DND-41 (cell line): Measurements from ENCODE around the gene CHI3L2.

Source experiments
- ATAC-seq: fragments of 200-7000 bp; cut with Tn5 transposase; 3 replicates; pipeline ENCODE4 v1.9.1; 2021; ENCODE audit warnings: low read depth; ENCODE audit not compliant: insufficient read depth
- DNase-seq: peaks from one replicate; pipeline ENCODE4 v3.0.0-alpha.2; 2020
- H2AFZ ChIP-seq: 2 replicates; pipeline ENCODE4 v1.6.0; 2012; ENCODE audit warnings: low read depth, low read length
- H3K27ac ChIP-seq: 2 replicates; pipeline ENCODE4 v1.5.1; 2012; ENCODE audit warnings: low read length, inconsistent platforms
- H3K27me3 ChIP-seq: fragments of 200-600 bp; sonication (generic); 2 replicates; pipeline ENCODE4 v1.6.0; 2012; ENCODE audit warnings: low read length, mild to moderate bottlenecking, inconsistent platforms; ENCODE audit not compliant: insufficient read depth, poor library complexity
- H3K36me3 ChIP-seq: 2 replicates; pipeline ENCODE4 v1.5.1; 2012; ENCODE audit warnings: low read length, inconsistent platforms; ENCODE audit not compliant: insufficient read depth
- H3K4me1 ChIP-seq: 2 replicates; pipeline ENCODE4 v1.5.1; 2012; ENCODE audit warnings: mild to moderate bottlenecking, low read length; ENCODE audit not compliant: insufficient read depth
- H3K4me2 ChIP-seq: 2 replicates; pipeline ENCODE4 v1.6.0; 2012; ENCODE audit warnings: mild to moderate bottlenecking, moderate library complexity, low read length, inconsistent platforms; ENCODE audit not compliant: insufficient read depth
- H3K4me3 ChIP-seq, 2 experiments: fragments of 200-600 bp in 1 of 2; shearing (Covaris generic) in 1 of 2; 2 replicates each; pipeline ENCODE4 v1.5.1; 2012 to 2016; ENCODE audit warnings: inconsistent platforms in 2 of 2, low read length in 2 of 2, mild to moderate bottlenecking in 2 of 2, low read depth in 1 of 2, moderate library complexity in 1 of 2
- H3K79me2 ChIP-seq: 2 replicates; pipeline ENCODE4 v1.6.0; 2012; ENCODE audit warnings: low read length, inconsistent platforms; ENCODE audit not compliant: insufficient read depth
- H3K9ac ChIP-seq: 2 replicates; pipeline ENCODE4 v1.6.0; 2012; ENCODE audit warnings: low read depth, mild to moderate bottlenecking, inconsistent platforms, low read length, moderate library complexity
- H3K9me3 ChIP-seq: 2 replicates; pipeline ENCODE4 v1.5.1; 2012; ENCODE audit warnings: low read length, moderate library complexity, mild to moderate bottlenecking, inconsistent platforms; ENCODE audit not compliant: insufficient read depth, severe bottlenecking
- H4K20me1 ChIP-seq: 2 replicates; pipeline ENCODE4 v1.6.0; 2012; ENCODE audit warnings: low read length; ENCODE audit not compliant: insufficient read depth
- CTCF ChIP-seq: IDR thresholded peaks from 2 replicates; pipeline ENCODE4 v1.5.1; 2012; ENCODE audit warnings: borderline replicate concordance, low read length, moderate library complexity, mild to moderate bottlenecking; ENCODE audit not compliant: poor library complexity, severe bottlenecking; ENCODE audit errors: extremely low read depth
- EZH2 ChIP-seq: IDR thresholded peaks from 3 replicates; pipeline ENCODE4 v1.6.1; 2012; ENCODE audit warnings: borderline replicate concordance, low read depth, mild to moderate bottlenecking, moderate library complexity, low read length, inconsistent platforms; ENCODE audit not compliant: severe bottlenecking

Gene CHI3L2

DNA sequence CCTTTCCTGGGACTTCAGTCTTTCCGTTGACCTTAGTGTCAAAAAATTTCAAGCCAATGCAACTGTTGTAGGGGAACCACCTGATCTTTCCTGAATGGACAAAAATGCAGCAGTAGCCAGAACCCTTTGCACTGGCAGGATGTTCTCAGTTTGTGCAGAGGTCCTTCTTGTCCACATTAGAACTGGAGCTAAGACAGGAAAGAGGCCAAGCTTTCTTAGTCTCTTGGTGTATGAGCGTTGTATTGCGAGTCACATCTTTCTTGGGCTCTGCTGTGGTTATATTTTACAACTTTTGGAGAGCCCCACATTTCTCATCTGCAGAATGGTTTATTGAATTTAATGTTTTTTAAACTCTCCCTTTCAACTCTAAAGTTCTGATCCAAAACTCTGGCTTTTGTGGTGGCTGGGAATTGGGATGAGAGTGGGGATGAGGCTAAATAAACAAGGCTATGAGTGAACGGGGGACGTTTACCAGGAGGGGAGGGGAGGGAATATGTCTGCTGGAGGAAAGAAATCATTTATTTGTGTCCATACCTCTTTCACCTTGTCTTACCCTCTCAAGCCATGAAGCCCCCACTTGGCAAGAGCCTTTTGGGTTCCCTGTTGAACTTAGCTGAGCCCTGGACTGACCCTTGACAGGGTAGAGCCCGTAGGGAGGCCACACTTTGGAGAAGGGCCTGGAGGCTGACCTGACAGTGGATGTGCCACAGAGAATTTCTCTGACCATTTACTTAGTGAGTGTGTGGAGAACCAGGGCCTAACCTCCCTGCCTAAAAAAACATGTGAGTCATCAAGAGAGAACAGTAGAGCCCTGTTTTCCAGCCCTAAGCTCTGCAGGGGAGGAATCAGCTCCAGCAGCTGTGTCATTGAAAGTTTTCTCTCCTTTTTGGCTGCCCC lies 586 bp downstream of the CHI3L2 start:
- no peak overlapping the region for H3K4me3 ChIP-seq
- no peak for TF ChIP-seq EZH2
- no peak for TF ChIP-seq CTCF
- peaks cover 61% of the 10 kb centered on the region for H3K79me2 ChIP-seq
- H3K27me3 ChIP-seq, result no peaks in the 10 kb centered on the region
- no peak overlapping the region for H2AFZ ChIP-seq
- H3K36me3 ChIP-seq, result peaks cover 24% of the 10 kb centered on the region
- peak overlapping the region; percentile 99 for H3K27ac ChIP-seq
- peak overlapping the region; percentile 66 for H3K9ac ChIP-seq
- H3K9me3 ChIP-seq, result no peaks in the 10 kb centered on the region
- H3K4me1 ChIP-seq, result peaks cover 98% of the 10 kb centered on the region
- DNase-seq (no peak), ATAC-seq (no peak)
- H4K20me1 ChIP-seq, result no peaks in the 10 kb centered on the region
- 0 out of 2 replicates have a peak overlapping the region, but pooled peaks have one; percentile 61 for H3K4me2 ChIP-seq

DNA sequence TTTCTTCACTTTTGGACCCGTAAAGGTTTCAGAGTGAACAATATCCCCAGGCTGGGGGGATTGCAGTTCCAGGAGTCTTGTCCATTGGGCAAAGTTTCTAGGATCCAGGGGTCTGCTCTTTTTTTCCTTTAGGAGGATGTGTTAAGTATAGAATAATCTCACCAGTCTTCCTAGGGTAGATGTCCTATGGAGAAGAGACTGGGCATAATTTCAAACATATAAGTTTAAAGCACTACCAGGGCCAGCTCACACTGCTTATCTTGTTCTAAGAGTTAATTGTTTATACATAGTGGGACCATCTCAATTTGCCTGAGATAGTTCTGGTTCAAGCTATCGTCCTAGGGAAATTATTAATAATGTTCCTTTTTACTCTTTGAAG lies 1.2 kb downstream of the CHI3L2 start:
- Histone ChIP-seq H3K9ac (peak overlapping the region; percentile 66), H4K20me1 (no peaks in the 10 kb centered on the region), H3K36me3 (peaks cover 27% of the 10 kb centered on the region), H3K27me3 (no peaks in the 10 kb centered on the region), H3K9me3 (no peaks in the 10 kb centered on the region), H3K4me3 (no peak overlapping the region), H3K4me1 (peaks cover 95% of the 10 kb centered on the region), H2AFZ (no peak overlapping the region), H3K79me2 (peaks cover 59% of the 10 kb centered on the region), H3K27ac (peak overlapping the region; percentile 99), H3K4me2 (peak overlapping the region; percentile 25; the same call in 1 of the 2 replicates)
- DNase-seq (no peak), ATAC-seq (no peak)
- TF ChIP-seq CTCF (no peak), EZH2 (no peak)

DNA sequence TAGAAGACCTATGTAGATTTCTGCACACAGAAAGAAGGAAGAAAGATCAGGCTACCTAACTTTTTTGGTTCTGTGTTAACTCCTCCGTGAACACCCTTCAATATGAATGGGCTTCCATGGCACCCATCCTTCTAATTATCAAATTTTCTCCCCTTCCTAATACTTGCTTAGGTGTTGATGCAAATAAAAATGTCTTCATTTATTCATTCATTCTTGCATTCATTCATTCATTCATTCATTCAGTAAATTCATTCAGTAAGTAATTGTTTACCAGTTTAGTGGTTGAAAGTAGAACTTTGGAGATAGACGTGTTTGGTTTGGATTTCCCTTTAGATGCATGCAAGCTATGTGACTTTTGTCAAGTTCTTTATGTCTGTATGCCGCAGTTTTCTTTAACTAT lies 4.6 kb downstream of the CHI3L2 start:
- no peak for ATAC-seq
- H3K27me3 ChIP-seq, result no peaks in the 10 kb centered on the region

More for the DNA sequence above, 4.6 kb downstream of the CHI3L2 start:
- Histone ChIP-seq H3K4me2 (peak overlapping the region; percentile 62), H3K4me3 (peak overlapping the region; percentile 23 to 62; a peak in 3 of 4 replicates), H3K9me3 (no peaks in the 10 kb centered on the region), H3K79me2 (peaks cover 83% of the 10 kb centered on the region), H3K36me3 (peaks cover 58% of the 10 kb centered on the region), H3K4me1 (peaks cover 86% of the 10 kb centered on the region), H3K9ac (peak overlapping the region; percentile 61), H3K27ac (peak overlapping the region; percentile 88), H4K20me1 (no peaks in the 10 kb centered on the region), H2AFZ (no peak overlapping the region)
- TF ChIP-seq EZH2, result no peak
- TF ChIP-seq CTCF, result no peak
- no peak for DNase-seq
